HCT116 (cell line): ENCODE results near the gene SLC24A3. TPM values are rescaled to one million over a fixed set of nuclear protein-coding genes. Genes with fewer than 3 reads are reported as not detected.

Source experiments
- ATAC-seq: fragments of 200-7000 bp; cut with Tn5 transposase; 2 replicates; pipeline ENCODE4 v1.9.1; 2020; ENCODE audit warnings: mild to moderate bottlenecking, moderate library complexity
- BruUV-seq: library from RNA; stranded (reverse); fragments of 400-500 nt; replicated peaks from 2 replicates; lab custom pipeline; 2021; lab: Mats Ljungman, UMichigan
- CTCF ChIA-PET: fragments of 300-600 bp; sonication (Branson Sonifier 250); formaldehyde crosslinking; loops from one replicate; lab custom pipeline; 2021; ENCODE audit warnings: antibody characterized with exemption; lab: Charles Lee
- POLR2A ChIA-PET: fragments of 300-600, 350-600 bp; sonication (Branson Sonifier 250); formaldehyde crosslinking; loops from one replicate; lab custom pipeline; 2021; ENCODE audit warnings: antibody characterized with exemption; lab: Charles Lee
- RAD21 ChIA-PET, 2 experiments: fragments of 300-600 bp; sonication (Branson Sonifier 250); formaldehyde crosslinking; loops; one replicate each; lab custom pipeline; 2023; ENCODE audit warnings: low total read pairs in 2 of 2; ENCODE audit not compliant: uncharacterized antibody in 2 of 2, unreplicated experiment in 2 of 2, low non-redundant PET in 1 of 2; lab: Charles Lee
- DNase-seq: peaks from one replicate; pipeline ENCODE4 v3.0.0-alpha.2; 2010; ENCODE audit warnings: low read depth, low spot score
- H2AFZ ChIP-seq: fragments of 200-600 bp; shearing (Covaris generic), sonication (generic); 2 replicates; pipeline ENCODE4 v1.6.1; 2017; ENCODE audit warnings: low read depth, mixed run types, mixed read lengths, antibody characterized with exemption, low read length; ENCODE audit not compliant: poor library complexity, severe bottlenecking
- H3K27ac ChIP-seq: 2 replicates; pipeline ENCODE4 v1.5.1; 2012; ENCODE audit warnings: low read depth, low read length
- H3K27me3 ChIP-seq: fragments of 200-600 bp; sonication (generic); 2 replicates; pipeline ENCODE4 v1.6.1; 2016; ENCODE audit warnings: mixed run types, low read length, mixed read lengths; ENCODE audit not compliant: insufficient read depth
- H3K36me3 ChIP-seq, 2 experiments: fragments of 200-500 bp in 1 of 2; fragments of 200-600 bp in 1 of 2; sonication (Bioruptor generic) in 1 of 2; sonication (generic) in 1 of 2; 2 replicates each; pipeline versions ENCODE4 v1.5.1 to v1.6.1; 2014 to 2016; ENCODE audit warnings: low read length in 2 of 2, inconsistent platforms in 1 of 2, mixed read lengths in 1 of 2, mixed run types in 1 of 2; ENCODE audit not compliant: insufficient read depth in 2 of 2, control insufficient read depth in 1 of 2
- H3K4me1 ChIP-seq, 2 experiments: fragments of 200-600 bp in 1 of 2; sonication (generic) in 1 of 2; 2 replicates each; pipeline versions ENCODE4 v1.5.1 to v1.6.1; 2012 to 2017; ENCODE audit warnings: low read length in 2 of 2, inconsistent platforms in 1 of 2, mild to moderate bottlenecking in 1 of 2, mixed read lengths in 1 of 2, mixed run types in 1 of 2, moderate library complexity in 1 of 2; ENCODE audit not compliant: insufficient read depth in 2 of 2, control insufficient read depth in 1 of 2
- H3K4me2 ChIP-seq: fragments of 200-600 bp; sonication (generic); 2 replicates; pipeline ENCODE4 v1.6.1; 2017; ENCODE audit warnings: mixed run types, low read length, mixed read lengths
- H3K4me3 ChIP-seq, 2 experiments: fragments of 200-600 bp in 1 of 2; sonication (generic) in 1 of 2; replicated peaks in 1 of 2; 2 replicates each; pipeline ENCODE4 v1.5.1; 2011 to 2016; ENCODE audit warnings: low read length in 2 of 2, control low read depth in 1 of 2, low read depth in 1 of 2, mild to moderate bottlenecking in 1 of 2, mixed read lengths in 1 of 2, mixed run types in 1 of 2
- H3K79me2 ChIP-seq: fragments of 200-600 bp; sonication (generic); 2 replicates; pipeline ENCODE4 v1.6.1; 2017; ENCODE audit warnings: mild to moderate bottlenecking, mixed run types, low read length, moderate library complexity, mixed read lengths; ENCODE audit not compliant: insufficient read depth
- H3K9ac ChIP-seq: fragments of 200-600 bp; sonication (generic); 2 replicates; pipeline ENCODE4 v1.6.1; 2016; ENCODE audit warnings: low read length, mixed read lengths
- H3K9me2 ChIP-seq: fragments of 200-600 bp; sonication (generic), shearing (Covaris generic); 2 replicates; pipeline ENCODE4 v1.6.1; 2017; ENCODE audit warnings: mixed run types, mild to moderate bottlenecking, moderate library complexity; ENCODE audit not compliant: insufficient read depth
- H3K9me3 ChIP-seq, 2 experiments: fragments of 200-500 bp in 1 of 2; fragments of 200-600 bp in 1 of 2; sonication (Bioruptor generic) in 1 of 2; sonication (generic) in 1 of 2; 2 replicates each; pipeline ENCODE4 v1.6.1; 2014 to 2017; ENCODE audit warnings: low read length in 2 of 2, mixed read lengths in 2 of 2, inconsistent platforms in 1 of 2, low read depth in 1 of 2, mild to moderate bottlenecking in 1 of 2, mixed run types in 1 of 2, moderate library complexity in 1 of 2; ENCODE audit not compliant: control insufficient read depth in 1 of 2, insufficient read depth in 1 of 2
- H4K20me1 ChIP-seq: fragments of 200-600 bp; sonication (generic), shearing (Covaris generic); 2 replicates; pipeline ENCODE4 v1.6.1; 2017; ENCODE audit warnings: mixed run types, mild to moderate bottlenecking, moderate library complexity; ENCODE audit not compliant: insufficient read depth
- CBX3 ChIP-seq: IDR thresholded peaks from 2 replicates; pipeline ENCODE4 v1.6.1; 2012; ENCODE audit warnings: low read depth
- CEBPB ChIP-seq: IDR thresholded peaks from 2 replicates; pipeline ENCODE4 v1.6.1; 2012; ENCODE audit warnings: low read depth
- EGR1 ChIP-seq: IDR thresholded peaks from 2 replicates; pipeline ENCODE4 v1.6.1; 2012; ENCODE audit warnings: low read depth
- ELF1 ChIP-seq: IDR thresholded peaks from 2 replicates; pipeline ENCODE4 v1.6.1; 2012; ENCODE audit warnings: low read depth, borderline replicate concordance
- MAX ChIP-seq: IDR thresholded peaks from 2 replicates; pipeline ENCODE4 v1.6.1; 2012
- POLR2A ChIP-seq: IDR thresholded peaks from 2 replicates; pipeline ENCODE4 v1.7.0; 2011; ENCODE audit warnings: borderline replicate concordance; ENCODE audit not compliant: insufficient read depth, insufficient read length; ENCODE audit errors: extremely low read depth
- POLR2AphosphoS5 ChIP-seq: IDR thresholded peaks from 2 replicates; pipeline ENCODE4 v1.6.1; 2011; ENCODE audit warnings: mild to moderate bottlenecking, low read depth, low read length, moderate library complexity
- YY1 ChIP-seq: IDR thresholded peaks from 2 replicates; pipeline ENCODE4 v1.6.1; 2011; ENCODE audit warnings: low read length, low read depth, moderate library complexity, mild to moderate bottlenecking; ENCODE audit not compliant: insufficient replicate concordance; ENCODE audit errors: extremely low read depth
- ZBTB33 ChIP-seq: IDR thresholded peaks from 2 replicates; pipeline ENCODE4 v1.6.1; 2011; ENCODE audit warnings: mild to moderate bottlenecking, low read length, moderate library complexity; ENCODE audit not compliant: insufficient replicate concordance; ENCODE audit errors: extremely low read depth
- ZNF274 ChIP-seq: fragments of 200-500 bp; sonication (Bioruptor generic); IDR thresholded peaks from 2 replicates; pipeline ENCODE4 v1.6.1; 2014; ENCODE audit warnings: mild to moderate bottlenecking, low read depth, low read length, inconsistent platforms
- intact Hi-C: fragments of 100-400 bp; cut with micrococcal nuclease; formaldehyde crosslinking; loops from 2 replicates; pipeline ENCODE4 v1.10.0; 2022
- total RNA-seq: library from RNA; stranded (reverse); gene quantifications from one replicate; pipeline ENCODE4 v1.2.1, GENCODE V29; 2021; ENCODE audit not compliant: unreplicated experiment
- TF ChIP-seq, protein P1 (sequence below): IDR thresholded peaks from 2 replicates; pipeline ENCODE4 v1.6.1; 2012; ENCODE audit warnings: low read depth

Gene SLC24A3
- total RNA-seq, 1 experiment from 2014 or later = not detected

DNA sequence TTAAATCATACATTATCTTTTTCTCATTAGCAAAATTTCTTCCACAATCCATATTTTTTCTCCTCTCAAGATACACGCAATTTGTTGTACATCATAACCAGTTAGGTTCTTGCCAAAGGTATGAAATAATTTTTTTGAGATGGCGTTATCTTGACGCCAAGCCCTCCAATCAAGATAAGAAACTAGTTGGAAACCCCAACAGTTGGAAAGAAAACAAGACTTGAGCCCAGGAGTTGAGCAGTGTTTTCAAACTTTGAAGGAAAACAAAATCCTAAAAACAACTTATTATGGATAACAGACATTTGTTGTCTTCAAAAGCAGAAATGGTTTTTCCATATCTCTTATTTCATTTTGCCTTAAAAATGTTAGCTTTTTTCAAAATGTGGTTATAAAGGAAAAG lies 184.8 kb downstream of the SLC24A3 start:
- Histone ChIP-seq H3K4me1 (no peaks in the 10 kb centered on the region), H3K9ac (no peak overlapping the region), H3K27ac (no peak overlapping the region)
- no TSS peak for BruUV-seq
- ATAC-seq = no peak
- POLR2A ChIA-PET = no interaction called here
- TF ChIP-seq MAX (no peak), POLR2A (no peak), CEBPB (no peak)
- TF ChIP-seq, protein P1, sequence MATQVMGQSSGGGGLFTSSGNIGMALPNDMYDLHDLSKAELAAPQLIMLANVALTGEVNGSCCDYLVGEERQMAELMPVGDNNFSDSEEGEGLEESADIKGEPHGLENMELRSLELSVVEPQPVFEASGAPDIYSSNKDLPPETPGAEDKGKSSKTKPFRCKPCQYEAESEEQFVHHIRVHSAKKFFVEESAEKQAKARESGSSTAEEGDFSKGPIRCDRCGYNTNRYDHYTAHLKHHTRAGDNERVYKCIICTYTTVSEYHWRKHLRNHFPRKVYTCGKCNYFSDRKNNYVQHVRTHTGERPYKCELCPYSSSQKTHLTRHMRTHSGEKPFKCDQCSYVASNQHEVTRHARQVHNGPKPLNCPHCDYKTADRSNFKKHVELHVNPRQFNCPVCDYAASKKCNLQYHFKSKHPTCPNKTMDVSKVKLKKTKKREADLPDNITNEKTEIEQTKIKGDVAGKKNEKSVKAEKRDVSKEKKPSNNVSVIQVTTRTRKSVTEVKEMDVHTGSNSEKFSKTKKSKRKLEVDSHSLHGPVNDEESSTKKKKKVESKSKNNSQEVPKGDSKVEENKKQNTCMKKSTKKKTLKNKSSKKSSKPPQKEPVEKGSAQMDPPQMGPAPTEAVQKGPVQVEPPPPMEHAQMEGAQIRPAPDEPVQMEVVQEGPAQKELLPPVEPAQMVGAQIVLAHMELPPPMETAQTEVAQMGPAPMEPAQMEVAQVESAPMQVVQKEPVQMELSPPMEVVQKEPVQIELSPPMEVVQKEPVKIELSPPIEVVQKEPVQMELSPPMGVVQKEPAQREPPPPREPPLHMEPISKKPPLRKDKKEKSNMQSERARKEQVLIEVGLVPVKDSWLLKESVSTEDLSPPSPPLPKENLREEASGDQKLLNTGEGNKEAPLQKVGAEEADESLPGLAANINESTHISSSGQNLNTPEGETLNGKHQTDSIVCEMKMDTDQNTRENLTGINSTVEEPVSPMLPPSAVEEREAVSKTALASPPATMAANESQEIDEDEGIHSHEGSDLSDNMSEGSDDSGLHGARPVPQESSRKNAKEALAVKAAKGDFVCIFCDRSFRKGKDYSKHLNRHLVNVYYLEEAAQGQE = no peak
- TF ChIP-seq, all 23 proteins: peak for 0
- Histone ChIP-seq H3K36me3 (no peaks in the 10 kb centered on the region), H3K79me2 (no peaks in the 10 kb centered on the region), H2AFZ (no peak overlapping the region), H3K9me2 (no peaks in the 10 kb centered on the region), H3K9me3 (peaks cover 0 to 7% of the 10 kb centered on the region in 2 experiments; a peak in 2 of 4 replicates), H4K20me1 (no peaks in the 10 kb centered on the region), H3K27me3 (no peaks in the 10 kb centered on the region), H3K4me3 (no peak overlapping the region), H3K4me2 (no peak overlapping the region)
- ChIA-PET CTCF (no interaction called here), RAD21 (no interaction called here)
- no peak for DNase-seq
- intact Hi-C loops = no loop called here

DNA sequence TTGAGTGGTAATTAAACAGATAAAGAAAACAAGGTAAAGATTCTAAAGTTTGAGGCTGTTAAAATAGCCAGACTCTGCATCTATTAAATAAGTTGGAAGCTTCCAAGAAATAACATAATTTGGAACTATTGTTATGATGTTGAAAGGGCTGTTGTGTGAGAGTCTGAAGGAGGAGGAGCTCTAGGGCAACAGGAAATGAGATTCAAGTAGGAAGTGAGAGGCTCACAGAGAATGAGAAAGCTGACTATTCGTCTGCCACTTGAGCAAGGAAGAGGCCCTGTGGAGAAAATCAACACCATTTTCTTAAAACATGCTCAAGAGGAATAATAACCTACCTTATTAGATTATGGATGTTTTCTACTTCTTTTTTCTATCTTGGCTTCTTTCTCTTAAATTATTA lies 185.2 kb downstream of the SLC24A3 start:
- H3K9ac ChIP-seq = no peak overlapping the region
- no peaks in the 10 kb centered on the region for H3K36me3 ChIP-seq
- no peak overlapping the region for H3K4me2 ChIP-seq
- H4K20me1 ChIP-seq = no peaks in the 10 kb centered on the region
- H3K79me2 ChIP-seq = no peaks in the 10 kb centered on the region
- H3K4me1 ChIP-seq = no peaks in the 10 kb centered on the region
- no TSS peak for BruUV-seq
- H3K9me3 ChIP-seq = peaks cover 0 to 4% of the 10 kb centered on the region in 2 experiments; a peak in 2 of 4 replicates
- no peak for ATAC-seq
- POLR2A ChIA-PET = no interaction called here
- no peak overlapping the region for H2AFZ ChIP-seq
- intact Hi-C loops = no loop called here
- no peaks in the 10 kb centered on the region for H3K27me3 ChIP-seq
- RAD21 ChIA-PET = no interaction called here
- CTCF ChIA-PET = no interaction called here
- H3K4me3 ChIP-seq = no peak overlapping the region
- no peaks in the 10 kb centered on the region for H3K9me2 ChIP-seq
- no peak overlapping the region for H3K27ac ChIP-seq
- DNase-seq = no peak
- no peak for TF ChIP-seq YY1
- no peak for TF ChIP-seq ZBTB33
- TF ChIP-seq EGR1 = no peak
- no peak for TF ChIP-seq CBX3
- TF ChIP-seq ELF1 = no peak
- TF ChIP-seq POLR2AphosphoS5 = no peak
- no peak for TF ChIP-seq ZNF274
